Measurements from ENCODE around the gene ZNF48. TPM values are rescaled to one million over a fixed set of nuclear protein-coding genes. Genes with fewer than 3 reads are reported as not detected.

The ZNF48 gene
- polyA plus RNA-seq (ENCODE audit: insufficient read length): 12.4 TPM
- long read RNA-seq, donor 1, transcript ZNF48-203 (3 exons, 912 nt): major isoform, 5 of 7 reads
- long read RNA-seq, donor 1, partial matches to known transcripts: 0 of 7 reads
- long read RNA-seq, donor 1, other reads (novel, unspliced or antisense): 0 of 7 reads
- long read RNA-seq, donor 2, transcript ZNF48-203 (3 exons, 912 nt): major isoform, 6 of 14 reads
- long read RNA-seq, donor 2, partial matches to known transcripts: 7 of 14 reads
- long read RNA-seq, donor 2, other reads (novel, unspliced or antisense): 0 of 14 reads
- long read RNA-seq, donor 3, partial matches to known transcripts: 0 of 3 reads
- long read RNA-seq, donor 3, other reads (novel, unspliced or antisense): 0 of 3 reads
- long read RNA-seq, donor 4: 0 reads
- long read RNA-seq, donor 5, transcript ZNF48-203 (3 exons, 912 nt): major isoform, 8 of 10 reads
- long read RNA-seq, donor 5, partial matches to known transcripts: 0 of 10 reads
- long read RNA-seq, donor 5, other reads (novel, unspliced or antisense): 0 of 10 reads
- long read RNA-seq, donor 6, transcript ZNF48-203 (3 exons, 912 nt): major isoform, 11 of 14 reads
- long read RNA-seq, donor 6, partial matches to known transcripts: 0 of 14 reads
- long read RNA-seq, donor 6, other reads (novel, unspliced or antisense): 0 of 14 reads
- long read RNA-seq, donor 7, transcript ZNF48-203 (3 exons, 912 nt): major isoform, 10 of 18 reads
- long read RNA-seq, donor 7, transcript ZNF48-201 (2 exons, 3,234 nt): minor isoform, 8 of 18 reads
- long read RNA-seq, donor 7, partial matches to known transcripts: 0 of 18 reads
- long read RNA-seq, donor 7, other reads (novel, unspliced or antisense): 0 of 18 reads
- long read RNA-seq, donor 8, partial matches to known transcripts: 0 of 2 reads
- long read RNA-seq, donor 8, other reads (novel, unspliced or antisense): 0 of 2 reads

GRCh38 chr16:30395155-30395991 is at the start of gene ZNF48:
ZNF48 (plus strand) TSS chr16:30395420; CDS start chr16:30395795, 375 bp downstream.
- peak; percentile 92 for DNase-seq

- DNase-seq: no peak
Measured at GRCh38 chr16:30346286-30346685, 48.9 kb upstream of the ZNF48 start.

GRCh38 chr16:30348113-30348512 is 47.1 kb upstream of the ZNF48 start:
- no peak for DNase-seq

- no peak for DNase-seq
Measured at GRCh38 chr16:30348929-30349328, 46.3 kb upstream of the ZNF48 start.

- no peak for DNase-seq
Measured at GRCh38 chr16:30349675-30350074, 45.5 kb upstream of the ZNF48 start.

- DNase-seq: no peak
Measured at GRCh38 chr16:30350134-30350871, 44.9 kb upstream of the ZNF48 start.

- no peak for DNase-seq
Measured at GRCh38 chr16:30351001-30351441, 44.2 kb upstream of the ZNF48 start.

- DNase-seq: no peak
Measured at GRCh38 chr16:30351586-30352419, 43.4 kb upstream of the ZNF48 start.

- DNase-seq: no peak
Measured at GRCh38 chr16:30352488-30353401, 42.5 kb upstream of the ZNF48 start.

GRCh38 chr16:30353438-30354129 is 41.6 kb upstream of the ZNF48 start:
- DNase-seq: no peak

GRCh38 chr16:30354423-30355143 is 40.6 kb upstream of the ZNF48 start:
- no peak for DNase-seq

GRCh38 chr16:30355144-30355953 is 39.9 kb upstream of the ZNF48 start, which contains the start of gene CD2BP2:
CD2BP2 (minus strand) TSS chr16:30355308; CDS start chr16:30354681, 627 bp downstream.
- DNase-seq: peak; percentile 99

- no peak for DNase-seq
Measured at GRCh38 chr16:30355954-30356308, 39.3 kb upstream of the ZNF48 start.

- no peak for DNase-seq
Measured at GRCh38 chr16:30356401-30357084, 38.7 kb upstream of the ZNF48 start.

GRCh38 chr16:30357085-30357714 is 38.0 kb upstream of the ZNF48 start:
- no peak for DNase-seq
